HUES48 (cell line): ENCODE results near the gene GALNT9.

ENCODE experiments used
- H3K27ac ChIP-seq: one replicate; pipeline ENCODE4 v1.7.0; 2013; ENCODE audit warnings: low read depth, low read length, inconsistent platforms
- H3K27me3 ChIP-seq: 2 replicates; pipeline ENCODE4 v1.6.1; 2013; ENCODE audit warnings: mild to moderate bottlenecking, low read length; ENCODE audit not compliant: control insufficient read depth, insufficient read depth
- H3K36me3 ChIP-seq: 2 replicates; pipeline ENCODE4 v1.6.1; 2013; ENCODE audit warnings: low read length; ENCODE audit not compliant: control insufficient read depth, insufficient read depth
- H3K4me1 ChIP-seq: 2 replicates; pipeline ENCODE4 v1.6.1; 2013; ENCODE audit warnings: mild to moderate bottlenecking, low read length; ENCODE audit not compliant: control insufficient read depth, insufficient read depth
- H3K4me3 ChIP-seq: 2 replicates; pipeline ENCODE4 v1.5.1; 2013; ENCODE audit warnings: mild to moderate bottlenecking, low read depth, low read length
- H3K9ac ChIP-seq: 2 replicates; pipeline ENCODE4 v1.6.1; 2013; ENCODE audit warnings: mild to moderate bottlenecking, low read depth, low read length, moderate library complexity
- H3K9me3 ChIP-seq: 2 replicates; pipeline ENCODE4 v1.6.1; 2013; ENCODE audit warnings: low read length; ENCODE audit not compliant: control insufficient read depth, insufficient read depth

GALNT9 gene

DNA sequence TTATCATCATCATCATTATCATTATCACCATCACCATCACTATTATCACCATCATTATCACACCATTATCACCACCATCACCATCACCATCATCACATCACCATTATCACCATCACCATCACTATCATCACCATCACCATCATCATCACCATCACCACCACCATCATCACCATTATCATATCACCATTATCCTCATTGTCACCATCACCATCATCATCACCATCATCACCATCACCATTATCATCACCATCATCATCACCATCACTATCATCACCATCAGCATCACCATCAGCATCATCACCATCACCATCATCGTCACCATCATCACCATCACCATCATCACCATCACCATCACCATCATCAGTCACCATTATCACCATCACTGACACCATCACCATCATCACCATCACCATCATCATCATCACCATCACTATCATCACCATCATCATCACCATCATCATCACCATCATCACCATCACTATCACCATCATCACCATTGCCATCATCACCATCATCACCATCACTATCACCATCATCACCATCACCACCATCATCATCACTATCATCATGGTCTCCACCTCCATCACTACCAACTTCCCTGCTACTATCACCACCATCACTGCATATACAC is 20.2 kb upstream of the GALNT9 start:
- H3K27ac ChIP-seq, result no peak overlapping the region

GRCh38 chr12:132348176-132348575 is 18.8 kb upstream of the GALNT9 start:
- peaks cover 5% of the 10 kb centered on the region; the same call in 1 of the 2 replicates for H3K27me3 ChIP-seq

More for the DNA sequence above, 20.2 kb upstream of the GALNT9 start:
- Histone ChIP-seq H3K4me1 (no peaks in the 10 kb centered on the region), H3K9ac (no peak overlapping the region), H3K4me3 (no peak overlapping the region), H3K36me3 (no peaks in the 10 kb centered on the region), H3K9me3 (no peaks in the 10 kb centered on the region), H3K27me3 (peaks cover under 1% of the 10 kb centered on the region; the same call in 1 of the 2 replicates)

GRCh38 chr12:132347176-132347855 is 17.9 kb upstream of the GALNT9 start:
- Histone ChIP-seq H3K36me3 (no peaks in the 10 kb centered on the region), H3K9me3 (no peaks in the 10 kb centered on the region), H3K4me3 (no peak overlapping the region), H3K27me3 (peaks cover 5% of the 10 kb centered on the region; the same call in 1 of the 2 replicates), H3K9ac (no peak overlapping the region), H3K27ac (no peak overlapping the region), H3K4me1 (no peaks in the 10 kb centered on the region)

More at GRCh38 chr12:132348176-132348575, 18.8 kb upstream of the GALNT9 start:
- no peaks in the 10 kb centered on the region for H3K4me1 ChIP-seq
- H3K9me3 ChIP-seq, result no peaks in the 10 kb centered on the region
- no peaks in the 10 kb centered on the region for H3K36me3 ChIP-seq
- no peak overlapping the region for H3K27ac ChIP-seq
- H3K4me3 ChIP-seq, result no peak overlapping the region
- H3K9ac ChIP-seq, result no peak overlapping the region

DNA sequence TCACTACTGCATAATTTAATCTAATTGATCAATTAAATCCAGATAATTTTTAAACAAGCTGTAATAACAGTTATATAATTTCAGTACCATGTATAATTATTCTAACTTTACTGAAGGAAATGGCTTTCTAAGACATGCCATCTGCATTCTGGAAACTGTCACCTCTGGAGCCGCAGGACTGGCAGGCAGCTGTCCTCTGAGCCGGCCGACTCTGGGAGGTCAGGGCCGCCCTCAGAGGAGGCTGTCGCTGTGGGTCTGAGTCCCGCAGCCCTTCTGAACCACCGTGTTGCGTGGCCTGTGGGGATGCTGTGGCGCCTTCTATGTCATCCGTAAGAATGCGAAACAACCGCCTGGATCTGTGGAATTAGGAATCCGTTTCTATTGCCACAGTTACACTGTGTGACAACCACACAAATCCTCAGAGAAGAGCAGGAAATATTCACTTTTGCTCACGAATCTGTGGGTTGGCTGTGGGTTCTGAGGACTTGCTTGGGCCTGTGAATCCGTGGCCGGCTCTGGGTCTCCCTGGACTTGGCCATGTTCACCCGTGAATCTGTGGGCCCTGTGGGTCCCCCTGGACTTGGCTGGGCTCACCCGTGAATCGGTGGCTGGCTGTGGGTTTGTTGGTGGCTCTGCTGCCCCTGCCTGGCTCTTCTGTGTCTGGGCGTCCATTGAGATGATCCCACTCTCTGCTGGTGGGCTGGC is 17.2 kb upstream of the GALNT9 start:
- Histone ChIP-seq H3K27me3 (peaks cover 5% of the 10 kb centered on the region; the same call in 1 of the 2 replicates), H3K4me1 (no peaks in the 10 kb centered on the region), H3K9ac (no peak overlapping the region), H3K4me3 (no peak overlapping the region), H3K36me3 (no peaks in the 10 kb centered on the region), H3K9me3 (no peaks in the 10 kb centered on the region), H3K27ac (no peak overlapping the region)

DNA sequence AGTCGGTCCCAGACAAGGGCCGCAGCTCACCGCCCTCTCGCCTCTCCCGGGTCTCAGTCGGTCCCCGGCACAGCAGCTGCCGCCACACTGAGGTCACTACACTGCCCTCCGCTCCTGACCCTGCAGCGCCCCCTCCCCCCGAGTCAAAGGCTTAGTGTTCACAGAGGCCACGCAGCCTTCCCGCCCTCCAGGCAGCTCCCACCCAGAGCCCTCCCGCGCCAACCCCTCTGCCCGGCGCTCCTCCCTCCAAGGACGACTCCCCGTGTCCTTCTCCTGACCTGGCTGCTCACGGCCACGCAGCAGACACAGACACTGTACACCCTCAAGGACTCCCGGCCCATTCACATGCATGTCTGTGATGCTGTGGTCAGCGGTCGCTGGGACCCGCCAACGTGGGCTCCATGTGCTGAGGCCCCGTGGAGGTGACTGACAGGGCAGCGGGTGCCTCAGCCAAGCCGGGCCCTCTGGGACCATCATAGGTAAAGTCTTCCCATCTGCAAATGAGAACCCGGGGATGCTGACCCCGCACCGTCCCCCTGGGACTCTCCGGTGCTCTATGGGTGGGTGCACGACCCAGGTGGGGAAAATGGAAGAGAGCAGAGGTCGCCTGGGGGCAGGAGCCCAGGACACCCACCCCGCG is 16.3 kb upstream of the GALNT9 start:
- H3K4me1 ChIP-seq, result no peaks in the 10 kb centered on the region
- H3K27me3 ChIP-seq, result 0 out of 2 replicates have a peak, but pooled peaks cover 5% of the 10 kb centered on the region

GRCh38 chr12:132345126-132345525 is 15.7 kb upstream of the GALNT9 start:
- no peaks in the 10 kb centered on the region for H3K4me1 ChIP-seq
- no peak overlapping the region for H3K27ac ChIP-seq
- no peaks in the 10 kb centered on the region for H3K9me3 ChIP-seq
- H3K36me3 ChIP-seq, result no peaks in the 10 kb centered on the region
- H3K4me3 ChIP-seq, result no peak overlapping the region
- 0 out of 2 replicates have a peak, but pooled peaks cover 5% of the 10 kb centered on the region for H3K27me3 ChIP-seq
- no peak overlapping the region for H3K9ac ChIP-seq

More for the DNA sequence above, 16.3 kb upstream of the GALNT9 start:
- Histone ChIP-seq H3K4me3 (no peak overlapping the region), H3K9me3 (no peaks in the 10 kb centered on the region), H3K27ac (no peak overlapping the region), H3K9ac (no peak overlapping the region), H3K36me3 (no peaks in the 10 kb centered on the region)

GRCh38 chr12:132344601-132345000 is 15.2 kb upstream of the GALNT9 start:
- Histone ChIP-seq H3K27ac (no peak overlapping the region), H3K9me3 (no peaks in the 10 kb centered on the region), H3K4me3 (no peak overlapping the region), H3K9ac (no peak overlapping the region), H3K27me3 (0 out of 2 replicates have a peak, but pooled peaks cover 5% of the 10 kb centered on the region), H3K4me1 (no peaks in the 10 kb centered on the region), H3K36me3 (no peaks in the 10 kb centered on the region)

GRCh38 chr12:132344181-132344580 is 14.8 kb upstream of the GALNT9 start:
- Histone ChIP-seq H3K27me3 (0 out of 2 replicates have a peak, but pooled peaks cover 5% of the 10 kb centered on the region), H3K9ac (no peak overlapping the region), H3K36me3 (no peaks in the 10 kb centered on the region), H3K27ac (no peak overlapping the region), H3K9me3 (no peaks in the 10 kb centered on the region), H3K4me3 (no peak overlapping the region), H3K4me1 (no peaks in the 10 kb centered on the region)

- no peak overlapping the region for H3K27ac ChIP-seq
- no peak overlapping the region for H3K9ac ChIP-seq
- H3K27me3 ChIP-seq, result peaks cover 8% of the 10 kb centered on the region; the same call in 1 of the 2 replicates
- no peaks in the 10 kb centered on the region for H3K9me3 ChIP-seq
- no peaks in the 10 kb centered on the region for H3K36me3 ChIP-seq
- no peak overlapping the region for H3K4me3 ChIP-seq
- no peaks in the 10 kb centered on the region for H3K4me1 ChIP-seq
Measured at GRCh38 chr12:132343294-132344004, 14.1 kb upstream of the GALNT9 start.
